Measurements from ENCODE around the gene SLC13A2. TPM values are rescaled to one million over a fixed set of nuclear protein-coding genes. Genes with fewer than 3 reads are reported as not detected.

Gene SLC13A2
- total RNA-seq, 6 experiments from 2014 or later: 0.09 to 0.49 (median 0.24) TPM

- intact Hi-C loops (cut with DNase I): loop anchor here in 1 of 2 donors (5.0 kb wide), 1 partner anchor 46 kb away; no protein-coding TSS in a partner anchor
- 80% methylated on average over 2 of the region's 11 CpGs for WGBS (ENCODE audit: insufficient coverage, low coverage, low lambda C conversion rate, missing lambda C conversion rate)
- TF ChIP-seq POLR2A (IDR thresholded peaks at IDR 0.05): no peak
- no peak for TF ChIP-seq CTCF (IDR thresholded peaks at IDR 0.05)
- Histone ChIP-seq H3K4me3 (no peak overlapping the region), H3K27ac (no peak overlapping the region), H3K9me3 (no peaks in the 10 kb centered on the region), H3K4me1 (peaks cover 0 to 16% (median 7%) of the 10 kb centered on the region in 4 donors), H3K36me3 (no peaks in the 10 kb centered on the region), H3K27me3 (no peaks in the 10 kb centered on the region)
- DNase-seq (no peak), ATAC-seq (no peak)
Observed at GRCh38 chr17:28491286-28491685, 17.8 kb downstream of the SLC13A2 start.

GRCh38 chr17:28491860-28492259, 18.4 kb downstream of the SLC13A2 start:
- intact Hi-C loops (cut with DNase I): loop anchor here in 1 of 2 donors (5.0 kb wide), 1 partner anchor 45 kb away; no protein-coding TSS in a partner anchor
- no CpG with 5 or more reads among the region's 3 CpGs for WGBS (ENCODE audit: insufficient coverage, low coverage, low lambda C conversion rate, missing lambda C conversion rate)
- no peaks in the 10 kb centered on the region for H3K9me3 ChIP-seq
- TF ChIP-seq POLR2A (IDR thresholded peaks at IDR 0.05): no peak
- TF ChIP-seq CTCF (IDR thresholded peaks at IDR 0.05): no peak
- peaks cover 0 to 16% (median 7%) of the 10 kb centered on the region in 4 donors for H3K4me1 ChIP-seq
- ATAC-seq: no peak
- H3K4me3 ChIP-seq: no peak overlapping the region
- no peak for DNase-seq
- no peaks in the 10 kb centered on the region for H3K27me3 ChIP-seq
- H3K36me3 ChIP-seq: no peaks in the 10 kb centered on the region
- no peak overlapping the region for H3K27ac ChIP-seq

GRCh38 chr17:28492352-28493310, 19.2 kb downstream of the SLC13A2 start:
- Histone ChIP-seq H3K27me3 (no peaks in the 10 kb centered on the region), H3K4me1 (peaks cover 0 to 16% (median 7%) of the 10 kb centered on the region in 4 donors), H3K36me3 (no peaks in the 10 kb centered on the region), H3K4me3 (no peak overlapping the region), H3K27ac (no peak overlapping the region), H3K9me3 (no peaks in the 10 kb centered on the region)
- intact Hi-C loops (cut with DNase I): loop anchor here in 1 of 2 donors (5.0 kb wide), 1 partner anchor 45 kb away; no protein-coding TSS in a partner anchor
- 70% methylated on average over 4 of the region's 4 CpGs for WGBS (ENCODE audit: insufficient coverage, low coverage, low lambda C conversion rate, missing lambda C conversion rate)
- no peak for DNase-seq
- no peak for ATAC-seq
- no peak for TF ChIP-seq POLR2A (IDR thresholded peaks at IDR 0.05)
- TF ChIP-seq CTCF (IDR thresholded peaks at IDR 0.05): no peak

- H3K36me3 ChIP-seq: no peaks in the 10 kb centered on the region
- no peaks in the 10 kb centered on the region for H3K27me3 ChIP-seq
- H3K4me1 ChIP-seq: peaks cover 0 to 8% (median 4%) of the 10 kb centered on the region in 4 donors
- no peak overlapping the region for H3K4me3 ChIP-seq
- intact Hi-C loops (cut with DNase I): loop anchor here in 1 of 2 donors (5.0 kb wide), 1 partner anchor 44 kb away; no protein-coding TSS in a partner anchor
- DNase-seq (no peak), ATAC-seq (no peak)
- 57% methylated on average over 9 of the region's 9 CpGs for WGBS (ENCODE audit: insufficient coverage, low coverage, low lambda C conversion rate, missing lambda C conversion rate)
- H3K9me3 ChIP-seq: no peaks in the 10 kb centered on the region
- H3K27ac ChIP-seq: no peak overlapping the region
- TF ChIP-seq POLR2A (IDR thresholded peaks at IDR 0.05) (no peak), CTCF (IDR thresholded peaks at IDR 0.05) (no peak)
Observed at GRCh38 chr17:28493460-28493859, 20.0 kb downstream of the SLC13A2 start.

Measured in right lobe of liver (tissue), 6 donors.